ENCODE measurements around the gene SERINC2. TPM values are rescaled to one million over a fixed set of nuclear protein-coding genes. Genes with fewer than 3 reads are reported as not detected.
"Not testable (repeated sequence)": the region's sequence is repeated elsewhere in the genome, so short reads cannot be mapped to it uniquely, and the experiment has no call there.

The SERINC2 gene
- total RNA-seq, 3 donors from 2014 or later (not counting 1 experiment from before 2014, with no cell fraction given): 0.25 to 1.1 (median 0.40) TPM

DNA sequence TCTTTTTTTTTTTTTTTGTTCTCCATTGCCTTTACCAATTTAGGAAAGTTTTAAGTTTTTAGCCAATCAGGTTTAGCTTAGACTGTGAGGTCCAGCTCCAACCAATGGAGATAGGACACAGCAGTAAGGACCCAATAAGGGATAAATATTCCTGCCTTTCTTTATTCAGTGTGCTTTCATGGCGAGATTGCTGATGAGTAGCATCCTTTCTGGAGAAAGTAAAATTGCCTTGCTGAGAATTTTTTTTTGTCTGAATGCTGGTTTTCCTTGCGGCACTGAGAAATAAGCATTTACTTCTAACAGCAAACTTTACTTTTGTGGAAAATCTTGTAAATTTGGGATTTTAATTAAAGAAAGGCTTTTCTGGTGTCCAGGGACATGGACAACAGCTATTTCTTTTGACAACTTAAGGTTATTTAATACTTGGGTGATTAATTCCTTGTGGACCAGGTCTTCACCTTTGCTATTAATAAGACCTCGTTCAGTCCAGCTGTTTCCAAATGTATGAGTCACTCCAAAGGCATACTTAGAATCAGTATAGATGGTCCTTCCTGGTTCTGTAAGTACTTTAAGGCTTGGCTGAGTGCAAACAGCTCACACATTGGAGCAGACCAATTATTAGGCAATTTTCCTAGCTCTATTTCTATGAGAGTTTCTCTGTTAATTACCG, 54.1 kb downstream of the SERINC2 start:
- intact Hi-C loops (cut with micrococcal nuclease): no loop called here
- no peak overlapping the region for H3K27ac Mint-ChIP-seq
- Histone ChIP-seq H3K36me3 (ENCODE audit: control insufficient read depth, insufficient read depth, low read length) (no peaks in the 10 kb centered on the region), H3K9me3 (ENCODE audit: control insufficient read depth, insufficient read depth, low read length) (no peaks in the 10 kb centered on the region), H3K4me3 (ENCODE audit: low read length) (no peak overlapping the region), H3K27me3 (ENCODE audit: control insufficient read depth, insufficient read depth, low read length) (no peaks in the 10 kb centered on the region), H3K27ac (ENCODE audit: low read length) (no peak overlapping the region), H3K4me1 (ENCODE audit: control insufficient read depth, insufficient read depth, low read length) (no peaks in the 10 kb centered on the region)
- TF ChIP-seq, protein P1, sequence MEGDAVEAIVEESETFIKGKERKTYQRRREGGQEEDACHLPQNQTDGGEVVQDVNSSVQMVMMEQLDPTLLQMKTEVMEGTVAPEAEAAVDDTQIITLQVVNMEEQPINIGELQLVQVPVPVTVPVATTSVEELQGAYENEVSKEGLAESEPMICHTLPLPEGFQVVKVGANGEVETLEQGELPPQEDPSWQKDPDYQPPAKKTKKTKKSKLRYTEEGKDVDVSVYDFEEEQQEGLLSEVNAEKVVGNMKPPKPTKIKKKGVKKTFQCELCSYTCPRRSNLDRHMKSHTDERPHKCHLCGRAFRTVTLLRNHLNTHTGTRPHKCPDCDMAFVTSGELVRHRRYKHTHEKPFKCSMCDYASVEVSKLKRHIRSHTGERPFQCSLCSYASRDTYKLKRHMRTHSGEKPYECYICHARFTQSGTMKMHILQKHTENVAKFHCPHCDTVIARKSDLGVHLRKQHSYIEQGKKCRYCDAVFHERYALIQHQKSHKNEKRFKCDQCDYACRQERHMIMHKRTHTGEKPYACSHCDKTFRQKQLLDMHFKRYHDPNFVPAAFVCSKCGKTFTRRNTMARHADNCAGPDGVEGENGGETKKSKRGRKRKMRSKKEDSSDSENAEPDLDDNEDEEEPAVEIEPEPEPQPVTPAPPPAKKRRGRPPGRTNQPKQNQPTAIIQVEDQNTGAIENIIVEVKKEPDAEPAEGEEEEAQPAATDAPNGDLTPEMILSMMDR (IDR thresholded peaks at IDR 0.05): no peak
- no peaks in the 10 kb centered on the region for H3K4me1 Mint-ChIP-seq
- no peaks in the 10 kb centered on the region for H3K36me3 Mint-ChIP-seq
- WGBS (ENCODE audit: insufficient coverage): 80% methylated on average over 4 of the region's 4 CpGs
- ATAC-seq: no peak
- no peak overlapping the region for H3K4me3 Mint-ChIP-seq
- no peak for DNase-seq
- H3K9me3 Mint-ChIP-seq: peaks cover 0 to 4% of the 10 kb centered on the region in 2 donors
- peaks cover 23 to 26% of the 10 kb centered on the region in 2 donors for H3K27me3 Mint-ChIP-seq (ENCODE audit: low read depth in 2 of 2)

DNA sequence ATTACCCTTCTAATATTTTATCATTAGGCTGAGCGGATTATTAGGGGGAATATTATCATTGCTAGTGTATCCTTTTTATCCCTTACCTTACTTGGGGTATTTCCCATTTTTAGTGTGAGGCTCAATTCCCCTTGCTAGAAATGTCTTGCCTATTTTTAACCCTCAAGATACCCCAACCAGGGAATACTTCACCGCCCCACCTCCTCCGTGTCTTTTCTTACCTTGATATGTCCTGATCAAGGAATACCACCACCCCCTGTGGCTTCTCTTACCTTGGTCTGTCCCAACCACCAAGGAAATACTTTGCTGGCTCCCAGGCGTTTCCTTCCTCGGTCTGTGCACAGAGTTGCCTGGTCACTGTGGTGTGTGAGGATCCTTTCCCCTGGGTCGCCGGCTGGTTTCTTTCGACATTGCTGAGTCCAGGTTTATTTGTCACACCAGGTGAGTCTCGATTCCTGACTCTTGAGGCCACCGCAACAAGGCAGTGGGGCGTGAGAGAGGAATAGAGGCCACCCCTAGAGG, 57.8 kb downstream of the SERINC2 start:
- no peaks in the 10 kb centered on the region for H3K27me3 ChIP-seq (ENCODE audit: control insufficient read depth, insufficient read depth, low read length)
- peaks cover 0 to 4% of the 10 kb centered on the region in 2 donors for H3K9me3 Mint-ChIP-seq
- intact Hi-C loops (cut with micrococcal nuclease): no loop called here
- H3K4me1 Mint-ChIP-seq: no peaks in the 10 kb centered on the region
- no peaks in the 10 kb centered on the region for H3K9me3 ChIP-seq (ENCODE audit: control insufficient read depth, insufficient read depth, low read length)
- H3K4me1 ChIP-seq (ENCODE audit: control insufficient read depth, insufficient read depth, low read length): no peaks in the 10 kb centered on the region
- H3K4me3 Mint-ChIP-seq: no peak overlapping the region
- H3K36me3 ChIP-seq (ENCODE audit: control insufficient read depth, insufficient read depth, low read length): no peaks in the 10 kb centered on the region
- H3K36me3 Mint-ChIP-seq: no peaks in the 10 kb centered on the region
- DNase-seq (no peak), ATAC-seq (no peak)
- TF ChIP-seq, protein P1 (IDR thresholded peaks at IDR 0.05): no peak
- H3K4me3 ChIP-seq (ENCODE audit: low read length): no peak overlapping the region
- H3K27me3 Mint-ChIP-seq (ENCODE audit: low read depth in 2 of 2): peaks cover 15 to 17% of the 10 kb centered on the region in 2 donors
- WGBS (ENCODE audit: insufficient coverage): 78% methylated on average over 10 of the region's 11 CpGs
- no peak overlapping the region for H3K27ac Mint-ChIP-seq
- H3K27ac ChIP-seq (ENCODE audit: low read length): no peak overlapping the region

DNA sequence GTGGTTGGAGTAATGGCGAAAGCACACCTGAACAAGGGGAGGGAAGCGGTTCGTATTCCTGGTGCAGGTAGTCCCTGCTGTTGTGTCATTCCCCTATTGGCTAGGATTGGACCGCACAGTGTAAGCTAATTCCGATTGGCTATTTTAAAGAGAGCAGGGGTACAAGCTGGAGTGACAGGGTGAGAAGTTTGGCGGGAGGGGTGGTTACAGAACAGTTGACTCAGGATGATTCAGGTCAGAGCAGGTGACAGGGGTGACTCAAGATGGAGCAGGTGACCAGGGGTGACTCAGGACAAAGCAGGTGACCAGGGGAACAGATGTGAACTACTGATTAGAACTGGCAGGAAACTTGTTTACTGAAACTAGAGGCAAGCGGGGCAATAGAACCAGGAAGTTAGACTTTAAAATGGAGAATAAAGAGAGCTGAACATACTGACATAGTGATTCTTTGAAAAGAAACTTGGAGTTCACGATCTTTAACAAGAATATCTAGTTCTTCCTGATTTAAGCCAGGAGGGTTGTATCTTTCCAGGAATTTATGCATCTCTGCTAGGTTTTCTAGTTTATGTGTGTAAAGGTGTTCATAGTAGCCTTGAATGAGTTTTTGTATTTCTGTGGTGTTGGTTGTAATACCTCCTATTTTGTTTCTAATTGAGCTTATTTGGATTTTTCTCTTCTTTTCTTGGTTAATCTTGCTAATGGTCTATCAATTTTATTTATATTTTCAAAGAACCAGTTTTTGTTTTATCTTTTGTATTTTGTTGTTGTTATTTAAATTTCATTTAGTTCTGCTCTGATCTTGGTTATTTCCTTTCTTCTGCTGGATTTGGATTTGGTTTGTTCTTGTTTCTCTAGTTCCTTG, 58.7 kb downstream of the SERINC2 start:
- 78% methylated on average over 8 of the region's 8 CpGs for WGBS (ENCODE audit: insufficient coverage)
- H3K36me3 Mint-ChIP-seq; H3K27ac Mint-ChIP-seq; H3K4me3 Mint-ChIP-seq; H3K9me3 Mint-ChIP-seq; H3K27me3 ChIP-seq (ENCODE audit: control insufficient read depth, insufficient read depth, low read length); H3K4me3 ChIP-seq (ENCODE audit: low read length); H3K27ac ChIP-seq (ENCODE audit: low read length); H3K9me3 ChIP-seq (ENCODE audit: control insufficient read depth, insufficient read depth, low read length); H3K4me1 ChIP-seq (ENCODE audit: control insufficient read depth, insufficient read depth, low read length); intact Hi-C loops (cut with micrococcal nuclease); ATAC-seq; DNase-seq; H3K4me1 Mint-ChIP-seq; H3K36me3 ChIP-seq (ENCODE audit: control insufficient read depth, insufficient read depth, low read length): not testable (repeated sequence)
- peaks cover 15 to 17% of the 10 kb centered on the region in 2 donors for H3K27me3 Mint-ChIP-seq (ENCODE audit: low read depth in 2 of 2)

DNA sequence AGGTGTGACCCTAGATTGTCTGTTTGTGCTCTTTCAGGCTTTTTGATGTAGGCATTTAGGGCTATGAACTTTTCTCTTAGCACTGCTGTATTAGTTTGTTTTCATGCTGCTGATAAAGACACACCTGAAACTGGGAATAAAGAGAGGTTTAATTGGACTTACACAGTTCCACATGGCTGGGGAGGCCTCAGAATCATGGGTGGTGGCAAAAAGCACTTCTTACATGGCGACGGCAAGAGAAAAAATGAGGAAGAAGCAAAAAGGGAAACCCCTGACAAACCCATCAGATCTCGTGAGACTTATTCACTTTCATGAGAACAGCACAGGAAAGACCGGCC, 59.3 kb downstream of the SERINC2 start:
- intact Hi-C loops (cut with micrococcal nuclease); H3K9me3 Mint-ChIP-seq; H3K4me1 Mint-ChIP-seq; H3K27ac ChIP-seq (ENCODE audit: low read length); H3K4me1 ChIP-seq (ENCODE audit: control insufficient read depth, insufficient read depth, low read length); H3K36me3 ChIP-seq (ENCODE audit: control insufficient read depth, insufficient read depth, low read length); H3K4me3 ChIP-seq (ENCODE audit: low read length); H3K36me3 Mint-ChIP-seq; DNase-seq; H3K4me3 Mint-ChIP-seq; H3K27me3 ChIP-seq (ENCODE audit: control insufficient read depth, insufficient read depth, low read length); H3K27ac Mint-ChIP-seq; H3K9me3 ChIP-seq (ENCODE audit: control insufficient read depth, insufficient read depth, low read length); ATAC-seq: not testable (repeated sequence)
- H3K27me3 Mint-ChIP-seq (ENCODE audit: low read depth in 2 of 2): peaks cover 15 to 17% of the 10 kb centered on the region in 2 donors
- 44% methylated on average over 2 of the region's 4 CpGs for WGBS (ENCODE audit: insufficient coverage)

DNA sequence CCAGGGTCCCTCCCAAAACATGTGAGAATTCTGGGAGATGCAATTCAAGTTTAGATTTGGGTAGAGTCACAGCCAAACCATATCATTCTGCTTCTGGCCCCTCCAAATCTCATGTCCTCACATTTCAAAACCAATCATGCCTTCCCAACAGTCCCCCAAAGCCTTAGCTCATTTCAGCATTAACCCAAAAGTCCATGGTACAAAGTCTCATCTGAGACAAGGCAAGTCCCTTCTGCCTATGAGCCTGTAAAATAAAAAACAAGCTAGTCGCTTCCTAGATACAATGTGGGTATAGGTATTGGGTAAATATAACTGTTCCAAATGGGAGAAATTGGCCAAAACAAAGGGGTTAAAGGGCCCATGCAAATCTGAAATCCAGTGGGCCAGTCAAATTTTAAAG, 59.7 kb downstream of the SERINC2 start:
- H3K36me3 Mint-ChIP-seq; H3K27me3 ChIP-seq (ENCODE audit: control insufficient read depth, insufficient read depth, low read length); H3K4me1 Mint-ChIP-seq; H3K9me3 ChIP-seq (ENCODE audit: control insufficient read depth, insufficient read depth, low read length); H3K27ac ChIP-seq (ENCODE audit: low read length); H3K4me3 Mint-ChIP-seq; H3K27ac Mint-ChIP-seq; ATAC-seq; H3K4me3 ChIP-seq (ENCODE audit: low read length); intact Hi-C loops (cut with micrococcal nuclease); H3K36me3 ChIP-seq (ENCODE audit: control insufficient read depth, insufficient read depth, low read length); H3K9me3 Mint-ChIP-seq; DNase-seq; H3K4me1 ChIP-seq (ENCODE audit: control insufficient read depth, insufficient read depth, low read length): not testable (repeated sequence)
- 92% methylated on average over 1 of the region's 1 CpG for WGBS (ENCODE audit: insufficient coverage)
- H3K27me3 Mint-ChIP-seq (ENCODE audit: low read depth in 2 of 2): peaks cover 15 to 17% of the 10 kb centered on the region in 2 donors

DNA sequence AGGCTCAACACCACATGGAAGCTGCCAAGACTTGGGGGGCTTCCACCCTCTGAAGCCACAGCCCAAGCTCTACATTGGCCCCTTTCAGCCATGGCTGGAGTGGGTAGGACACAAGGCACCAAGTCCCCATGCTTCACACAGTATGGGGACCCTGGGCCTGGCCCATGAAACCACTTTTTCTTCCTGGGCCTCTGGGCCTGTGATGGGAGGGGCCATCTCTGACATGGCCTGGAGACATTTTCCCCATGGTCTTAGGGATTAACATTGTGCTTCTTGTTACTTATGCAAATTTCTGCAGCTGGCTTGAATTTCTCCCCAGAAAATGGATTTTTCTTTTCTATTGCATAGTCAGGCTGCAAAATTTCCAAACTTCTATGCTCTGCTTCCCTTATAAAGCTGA, 60.5 kb downstream of the SERINC2 start:
- H3K9me3 Mint-ChIP-seq; H3K4me1 ChIP-seq (ENCODE audit: control insufficient read depth, insufficient read depth, low read length); H3K27ac Mint-ChIP-seq; H3K9me3 ChIP-seq (ENCODE audit: control insufficient read depth, insufficient read depth, low read length); H3K36me3 ChIP-seq (ENCODE audit: control insufficient read depth, insufficient read depth, low read length); intact Hi-C loops (cut with micrococcal nuclease); H3K4me1 Mint-ChIP-seq; ATAC-seq; DNase-seq; H3K4me3 ChIP-seq (ENCODE audit: low read length); H3K27ac ChIP-seq (ENCODE audit: low read length); H3K27me3 ChIP-seq (ENCODE audit: control insufficient read depth, insufficient read depth, low read length); H3K4me3 Mint-ChIP-seq; H3K36me3 Mint-ChIP-seq: not testable (repeated sequence)
- peaks cover 14 to 15% of the 10 kb centered on the region in 2 donors for H3K27me3 Mint-ChIP-seq (ENCODE audit: low read depth in 2 of 2)

All from natural killer cell (primary cell).